Body of pancreas (tissue), 4 donors: Measurements from ENCODE around the gene SRMS.

Source experiments
- CTCF ChIP-seq, 7 experiments: fragments of 450-650 bp in 4 of 7; fragments of 200-600 bp in 3 of 7; sonication (generic) in 3 of 7; IDR thresholded peaks; one replicate each; pipeline ENCODE4 v1.5.1; 2016 to 2019; ENCODE audit warnings: antibody characterized with exemption in 7 of 7
- POLR2A ChIP-seq, 3 donors: fragments of 450-650 bp; IDR thresholded peaks; one replicate each; pipeline ENCODE4 v1.6.1; 2016; ENCODE audit warnings: antibody characterized with exemption in 3 of 3, mild to moderate bottlenecking in 2 of 3

DNA sequence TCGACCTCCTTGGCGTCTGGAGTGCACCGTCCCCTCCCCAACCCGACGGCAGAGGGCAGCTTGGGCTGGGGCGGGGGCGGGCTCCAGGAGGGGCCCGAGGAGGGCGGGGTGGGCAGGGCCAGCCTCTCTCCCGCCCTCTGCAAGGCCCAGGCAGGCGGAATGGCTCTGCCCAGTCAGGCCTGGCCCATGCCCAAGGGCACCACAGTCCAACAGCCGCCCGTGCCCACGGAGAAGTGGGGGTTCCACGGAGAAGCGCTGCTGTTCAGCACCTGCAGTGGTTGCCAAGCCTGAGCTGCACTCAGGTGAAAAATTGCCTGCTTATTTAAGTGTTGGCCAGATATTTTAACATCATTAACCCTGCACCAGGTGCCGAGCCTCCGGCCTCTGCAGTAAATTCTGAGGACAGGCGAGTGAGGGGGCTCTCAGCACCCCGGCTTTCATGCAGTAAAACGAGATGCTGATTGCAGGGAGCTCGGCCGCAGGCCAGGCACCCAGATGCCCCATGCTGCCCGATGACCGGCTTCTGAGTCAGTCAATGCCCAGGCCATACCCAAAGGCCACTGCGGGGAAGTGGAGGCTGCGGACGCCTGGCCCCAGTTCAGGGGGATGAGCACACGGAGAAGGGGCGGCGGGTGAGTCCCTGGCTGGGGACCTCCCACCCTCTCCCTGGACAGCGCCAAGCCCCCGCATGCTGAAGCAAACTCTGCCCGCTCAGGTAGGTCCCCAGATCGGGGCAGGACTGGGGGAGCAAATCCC is at the start of gene SRMS:
- no peak for TF ChIP-seq POLR2A (IDR thresholded peaks at IDR 0.05)
- TF ChIP-seq CTCF (IDR thresholded peaks at IDR 0.05): no peak
